GM19193 (cell line): ENCODE measurements around the gene ADPGK.

Experiments
- POLR2A ChIP-seq: IDR thresholded peaks from 4 replicates; pipeline ENCODE4 v1.6.1; 2011; ENCODE audit not compliant: insufficient read depth, insufficient read length; ENCODE audit errors: extremely low read depth

ADPGK gene

DNA sequence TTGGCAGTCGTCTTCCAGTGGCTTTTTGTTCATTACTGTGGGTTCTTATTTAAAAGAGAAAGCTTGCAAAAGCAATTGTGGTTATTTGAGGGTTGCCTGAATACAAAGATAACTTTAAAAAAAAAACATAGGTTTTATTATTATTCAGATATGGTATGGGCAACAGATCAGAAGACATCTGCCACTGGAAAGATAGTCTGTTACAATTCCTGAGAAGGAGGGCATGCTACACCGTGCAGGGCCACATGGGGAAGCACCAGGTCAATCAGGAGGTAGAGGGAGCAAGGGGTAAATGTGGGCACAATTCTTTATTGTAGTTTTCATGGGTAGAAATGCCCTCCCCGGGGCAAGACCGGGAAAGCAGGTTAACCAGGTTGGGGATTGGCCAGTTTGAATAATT, 51.0 kb downstream of the ADPGK start:
- TF ChIP-seq POLR2A = no peak

DNA sequence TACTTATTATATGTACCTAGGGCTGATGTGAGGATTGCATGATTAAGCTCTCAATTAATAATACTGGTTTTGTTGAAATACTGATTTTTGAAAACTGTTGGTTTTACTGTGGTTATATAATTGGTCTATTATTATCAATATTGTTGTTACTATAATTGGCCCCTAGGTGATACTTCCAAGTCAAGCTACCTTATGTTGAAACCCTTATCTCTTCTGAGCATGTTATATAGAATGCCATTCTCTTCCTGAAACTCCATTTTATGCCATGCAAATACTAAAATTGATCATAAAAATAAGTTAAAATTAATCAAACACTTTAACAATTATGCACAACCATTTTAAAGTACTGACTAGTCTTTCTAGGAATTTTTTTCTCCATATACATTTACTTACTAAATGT, 51.5 kb downstream of the ADPGK start:
- TF ChIP-seq POLR2A = no peak

DNA sequence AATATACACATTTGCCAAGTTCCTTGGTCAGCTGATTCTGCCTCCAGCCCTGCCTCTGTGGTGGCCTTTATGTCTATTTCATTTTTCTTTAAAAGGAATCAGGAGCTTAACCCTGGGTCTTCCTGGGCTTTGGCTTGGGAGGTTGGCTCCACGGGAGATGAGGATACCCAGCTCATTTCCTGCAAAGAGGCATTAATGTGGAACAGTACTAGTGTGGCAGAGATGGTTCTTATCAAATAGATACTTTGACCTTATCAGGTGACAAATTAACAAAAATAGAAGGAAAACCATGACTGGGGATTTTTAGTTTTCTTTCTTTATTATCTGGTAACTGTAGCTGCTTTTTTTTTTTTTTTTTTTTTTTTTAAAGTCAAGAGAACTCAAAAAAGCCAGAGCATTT, 54.7 kb downstream of the ADPGK start:
- no peak for TF ChIP-seq POLR2A

DNA sequence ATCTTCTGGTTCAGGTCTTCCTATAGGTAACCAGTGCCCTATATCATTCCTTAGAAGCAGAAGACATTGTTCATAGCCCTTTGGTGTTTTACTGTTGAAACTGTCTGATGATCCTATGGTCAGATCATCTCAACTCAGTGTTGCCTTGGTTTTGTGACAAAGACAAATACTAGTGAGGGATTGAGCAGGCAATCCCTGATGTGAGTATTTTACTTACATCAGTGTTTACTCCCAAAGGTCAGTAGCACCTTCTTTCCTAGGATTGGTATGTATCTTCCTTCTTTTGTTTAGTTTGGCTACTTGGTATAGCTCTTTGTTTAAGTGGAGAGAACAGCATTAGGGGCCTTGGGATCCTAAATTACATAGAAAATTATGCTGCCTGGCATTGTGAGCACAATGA, 56.4 kb downstream of the ADPGK start:
- TF ChIP-seq POLR2A = no peak

DNA sequence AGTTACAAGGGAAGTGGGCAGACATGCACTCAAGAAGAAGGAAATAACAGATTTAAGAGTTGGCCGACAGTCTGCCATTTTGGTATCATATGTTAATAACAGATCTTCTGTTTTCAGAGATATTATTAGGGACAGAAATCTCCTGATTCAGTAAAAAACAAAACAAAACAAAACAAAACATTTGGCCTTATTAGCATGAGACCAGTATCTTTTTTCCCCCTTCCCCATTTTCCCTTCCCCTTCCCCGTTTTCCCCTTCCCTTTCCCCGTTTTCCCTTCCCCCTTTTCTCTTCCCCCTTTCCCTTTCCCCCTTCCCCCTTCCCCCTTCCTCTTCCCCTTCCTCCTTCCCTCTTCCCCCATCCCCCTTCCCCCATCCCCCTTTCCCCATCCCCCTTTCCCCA, 58.1 kb downstream of the ADPGK start:
- TF ChIP-seq POLR2A = no peak

DNA sequence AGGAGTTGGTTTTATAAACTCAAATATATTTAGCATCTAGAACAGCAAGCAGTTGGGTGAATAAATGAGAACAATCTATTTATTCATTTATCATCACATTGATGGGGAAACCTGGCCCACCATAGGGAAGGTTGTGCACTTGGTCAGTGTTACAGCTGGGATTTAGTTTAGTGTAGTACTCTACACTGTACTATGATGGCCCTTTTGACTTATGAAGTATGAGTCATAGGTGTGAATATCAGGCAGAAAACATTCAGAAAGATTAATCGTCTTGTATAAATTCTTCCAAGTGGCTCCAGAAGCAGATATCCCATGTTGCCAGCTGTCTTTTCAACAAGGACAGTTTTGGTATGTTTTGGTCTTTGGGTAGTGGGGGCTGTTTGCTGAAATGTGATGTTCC, 59.5 kb downstream of the ADPGK start:
- no peak for TF ChIP-seq POLR2A

DNA sequence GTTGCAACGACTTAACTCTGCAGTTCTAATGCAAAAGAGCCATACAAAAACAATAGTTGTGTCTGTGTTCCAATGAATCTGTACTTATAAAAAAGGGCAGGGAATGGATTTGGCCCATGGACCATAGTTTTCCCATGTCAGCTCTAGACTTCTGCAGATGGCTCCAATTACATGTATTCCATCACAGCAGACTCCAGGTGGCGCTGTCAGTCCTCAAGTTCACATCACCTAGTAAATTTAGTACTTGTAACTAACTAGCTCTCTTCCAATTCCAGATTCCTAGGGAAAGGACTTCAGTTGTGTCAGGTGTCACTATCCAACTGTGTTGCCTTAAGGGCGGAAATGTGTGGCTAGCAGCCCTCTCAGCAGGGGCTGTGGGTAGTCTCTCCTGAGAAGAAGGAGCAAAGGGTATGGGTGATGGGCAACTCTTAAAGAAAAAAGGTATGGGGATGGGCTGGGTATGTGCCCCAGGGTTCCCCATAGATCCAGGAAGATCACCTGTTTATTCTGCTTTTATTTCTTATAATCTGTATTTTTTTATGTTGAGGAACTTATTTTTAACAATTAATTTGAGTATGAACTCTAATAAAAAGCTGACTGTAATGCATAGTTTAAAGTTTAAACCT, 61.4 kb downstream of the ADPGK start:
- TF ChIP-seq POLR2A = no peak

DNA sequence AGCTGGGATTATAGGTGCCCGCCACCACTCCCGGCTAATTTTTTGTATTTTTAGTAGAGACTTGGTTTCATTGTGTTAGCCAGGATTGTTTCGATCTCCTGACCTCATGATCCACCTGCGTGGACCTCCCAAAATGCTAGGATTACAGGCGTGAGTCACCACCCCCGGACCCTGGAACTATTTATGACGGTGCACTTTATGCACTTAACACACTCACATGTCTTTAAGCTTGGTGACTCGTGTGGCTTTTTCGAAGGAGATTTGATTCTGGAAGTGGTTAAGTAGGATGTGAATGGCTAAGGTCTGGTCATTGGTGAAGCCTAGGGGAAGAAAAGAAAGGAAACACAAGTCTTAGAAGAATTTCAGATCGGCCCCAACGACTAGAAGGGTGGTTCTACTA, 77.3 kb downstream of the ADPGK start:
- no peak for TF ChIP-seq POLR2A
